Measurements from ENCODE around the gene APEX1.
A peak's percentile ranks its signal among the peaks of the same experiment; 100 is the strongest.

Gene APEX1

DNA sequence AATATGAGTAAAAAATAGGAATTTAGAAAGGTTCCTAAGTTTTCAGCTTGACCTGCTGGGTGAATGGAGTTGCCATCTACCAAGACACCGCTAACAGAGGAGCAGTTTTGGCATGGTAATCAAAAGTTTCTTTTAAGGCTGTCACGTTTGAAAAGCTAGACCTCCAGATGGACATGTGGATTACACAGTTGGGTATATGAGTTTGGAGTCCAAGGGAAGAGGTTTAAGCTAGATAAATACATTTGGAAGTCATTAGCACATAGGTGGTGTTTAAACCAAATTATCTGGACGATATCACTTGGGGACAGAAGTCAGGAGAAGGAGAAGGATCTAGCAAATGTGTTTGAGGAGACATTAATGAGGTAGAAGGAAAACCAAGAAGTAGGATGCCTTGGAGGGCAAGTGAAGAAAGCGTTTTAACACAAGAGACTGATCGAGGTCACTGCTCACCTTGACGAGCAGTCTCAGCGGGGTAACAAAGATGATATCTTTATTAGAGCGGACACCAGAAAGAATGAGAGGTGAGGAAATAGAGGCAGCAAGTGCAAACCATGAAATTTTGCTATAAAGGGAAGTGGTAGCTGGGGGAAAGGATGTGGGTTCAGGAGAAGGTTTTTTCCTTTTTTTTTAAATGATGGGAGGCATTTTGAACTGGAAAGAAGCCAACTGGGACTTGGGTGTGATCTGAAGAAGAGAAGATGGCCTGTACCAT lies 31.8 kb downstream of the APEX1 start:
- Histone ChIP-seq H3K4me3 (ENCODE audit: severe bottlenecking) (no peak overlapping the region), H3K4me1 (ENCODE audit: insufficient read depth, poor library complexity, severe bottlenecking) (peaks cover 10% of the 10 kb centered on the region), H3K27ac (ENCODE audit: poor library complexity, severe bottlenecking) (no peak overlapping the region), H3K36me3 (ENCODE audit: low read depth) (no peaks in the 10 kb centered on the region), H3K9me3 (ENCODE audit: severe bottlenecking) (no peaks in the 10 kb centered on the region), H3K27me3 (ENCODE audit: insufficient read depth, poor library complexity, severe bottlenecking) (no peaks in the 10 kb centered on the region)
- TF ChIP-seq CTCF (IDR thresholded peaks at IDR 0.05; ENCODE audit: poor library complexity, severe bottlenecking) = no peak
- ATAC-seq (ENCODE audit: low read depth) (no peak), DNase-seq (ENCODE audit: low spot score) (no peak)

- H3K27me3 ChIP-seq (ENCODE audit: insufficient read depth, poor library complexity, severe bottlenecking) = no peaks in the 10 kb centered on the region
- ATAC-seq (ENCODE audit: low read depth) (no peak), DNase-seq (ENCODE audit: low spot score) (no peak)
- H3K9me3 ChIP-seq (ENCODE audit: severe bottlenecking) = no peaks in the 10 kb centered on the region
- H3K27ac ChIP-seq (ENCODE audit: poor library complexity, severe bottlenecking) = no peak overlapping the region
- peak; percentile 48 for TF ChIP-seq CTCF (IDR thresholded peaks at IDR 0.05; ENCODE audit: poor library complexity, severe bottlenecking)
- no peaks in the 10 kb centered on the region for H3K36me3 ChIP-seq (ENCODE audit: low read depth)
- H3K4me1 ChIP-seq (ENCODE audit: insufficient read depth, poor library complexity, severe bottlenecking) = peaks cover 10% of the 10 kb centered on the region
- no peak overlapping the region for H3K4me3 ChIP-seq (ENCODE audit: severe bottlenecking)
These were observed 32.3 kb downstream of the APEX1 start for GRCh38 chr14:20487396-20487725.

- Histone ChIP-seq H3K9me3 (ENCODE audit: severe bottlenecking) (no peaks in the 10 kb centered on the region), H3K27me3 (ENCODE audit: insufficient read depth, poor library complexity, severe bottlenecking) (no peaks in the 10 kb centered on the region), H3K4me3 (ENCODE audit: severe bottlenecking) (no peak overlapping the region), H3K27ac (ENCODE audit: poor library complexity, severe bottlenecking) (no peak overlapping the region), H3K4me1 (ENCODE audit: insufficient read depth, poor library complexity, severe bottlenecking) (peaks cover 10% of the 10 kb centered on the region), H3K36me3 (ENCODE audit: low read depth) (no peaks in the 10 kb centered on the region)
- TF ChIP-seq CTCF (IDR thresholded peaks at IDR 0.05; ENCODE audit: poor library complexity, severe bottlenecking) = no peak
- ATAC-seq (ENCODE audit: low read depth) = peak; percentile 91
- no peak for DNase-seq (ENCODE audit: low spot score)
These were observed 34.3 kb downstream of the APEX1 start for GRCh38 chr14:20489093-20489994.

DNA sequence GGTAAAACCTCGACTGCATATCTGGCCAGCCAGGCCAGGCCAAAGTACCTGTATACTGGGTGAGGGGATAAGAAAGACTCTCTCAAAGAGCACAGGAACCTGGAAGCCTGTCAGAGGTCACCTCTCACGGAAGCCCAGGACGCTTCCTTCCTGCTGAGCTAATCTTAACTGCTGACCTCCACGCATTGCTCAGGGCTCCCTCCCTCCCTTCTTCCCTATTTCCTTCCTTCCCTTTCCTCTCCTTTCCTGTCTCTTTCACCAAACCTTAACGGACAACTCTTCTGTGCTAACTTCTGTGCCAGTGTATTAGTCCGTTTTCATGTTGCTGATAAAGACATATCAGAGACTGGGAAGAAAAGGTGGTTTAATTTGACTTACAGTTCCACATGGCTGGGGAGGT lies 35.5 kb downstream of the APEX1 start:
- Histone ChIP-seq H3K27me3 (ENCODE audit: insufficient read depth, poor library complexity, severe bottlenecking) (no peaks in the 10 kb centered on the region), H3K9me3 (ENCODE audit: severe bottlenecking) (no peaks in the 10 kb centered on the region), H3K27ac (ENCODE audit: poor library complexity, severe bottlenecking) (no peak overlapping the region), H3K36me3 (ENCODE audit: low read depth) (no peaks in the 10 kb centered on the region), H3K4me3 (ENCODE audit: severe bottlenecking) (no peak overlapping the region), H3K4me1 (ENCODE audit: insufficient read depth, poor library complexity, severe bottlenecking) (peaks cover 13% of the 10 kb centered on the region)
- DNase-seq (ENCODE audit: low spot score) = no peak
- TF ChIP-seq CTCF (IDR thresholded peaks at IDR 0.05; ENCODE audit: poor library complexity, severe bottlenecking) = no peak
- no peak for ATAC-seq (ENCODE audit: low read depth)
